ENCODE results near the gene NDUFS2. TPM values are rescaled to one million over a fixed set of nuclear protein-coding genes. Genes with fewer than 3 reads are reported as not detected.

NDUFS2 gene
- total and polyA plus RNA-seq, 10 of the 15 experiments (the other 5 are each of a cell fraction or from before 2014, with no cell fraction given), result 66.5 to 215 (median 148) TPM

GRCh38 chr1:161180639-161181038 is 21.5 kb upstream of the NDUFS2 start:
- no peak overlapping the region for H3K27ac ChIP-seq (ENCODE audit: control insufficient read depth, insufficient read depth)
- FAIRE-seq (no peak), DNase-seq (ENCODE audit: low read depth, low spot score) (no peak), ATAC-seq (no peak)
- ChIA-PET RAD21 (ENCODE audit: unreplicated experiment) (interaction anchor here (0.9 to 3.2 kb wide), 7 partner anchors 11 to 201 kb away, joined by 3 to 25 read pairs (median 5); partner anchors contain the start of genes ADAMTS4, PPOX and TOMM40L), POLR2A (interaction anchor here (0.6 to 0.7 kb wide), 2 partner anchors 45 to 80 kb away, joined by 3 to 4 read pairs; partner anchors contain the start of gene TOMM40L), SMC1A (ENCODE audit: uncharacterized antibody, unreplicated experiment) (interaction anchor here (1.2 to 5.6 kb wide), 8 partner anchors 11 to 201 kb away, joined by 3 to 50 read pairs (median 12); partner anchors contain the start of genes APOA2, NDUFS2, PPOX and TOMM40L), CTCF (interaction anchor here (0.8 to 5.6 kb wide), 16 partner anchors 13 to 206 kb away, joined by 3 to 74 read pairs (median 10); partner anchors contain the start of genes NDUFS2, PPOX and TOMM40L)
- H3K27me3 ChIP-seq (replicated peaks in 1 of 2; ENCODE audit: control insufficient read depth in 2 of 2, insufficient read depth in 2 of 2, low read length in 1 of 2), result no peaks in the 10 kb centered on the region
- H2AFZ ChIP-seq (ENCODE audit: control insufficient read depth, low read depth, low read length), result no peak overlapping the region
- H3K36me3 ChIP-seq (ENCODE audit: control insufficient read depth in 2 of 2, insufficient read depth in 2 of 2, low read length in 1 of 2), result peaks cover 0 to under 1% of the 10 kb centered on the region in 2 experiments; a peak in 1 of 4 replicates
- 5% methylated on average over 1 of the region's 1 CpG for WGBS (ENCODE audit: insufficient coverage, insufficient replicate concordance, low lambda C conversion rate, missing lambda C conversion rate)
- H3K9ac ChIP-seq (ENCODE audit: control insufficient read depth, insufficient read depth, low read length), result no peak overlapping the region
- TF ChIP-seq RAD21 (IDR thresholded peaks at IDR 0.05; ENCODE audit: insufficient read depth, low read depth, low read length) (peak; percentile 48; the same call in 1 of the 2 replicates), GABPA (IDR thresholded peaks at IDR 0.05; ENCODE audit: low read depth) (no peak), POLR2AphosphoS5 (IDR thresholded peaks at IDR 0.05; ENCODE audit: low read length) (no peak), SMC3 (IDR thresholded peaks at IDR 0.05; ENCODE audit: borderline replicate concordance, low read length) (peak; percentile 8; the same call in 1 of the 2 replicates)
- TF ChIP-seq, protein P1, sequence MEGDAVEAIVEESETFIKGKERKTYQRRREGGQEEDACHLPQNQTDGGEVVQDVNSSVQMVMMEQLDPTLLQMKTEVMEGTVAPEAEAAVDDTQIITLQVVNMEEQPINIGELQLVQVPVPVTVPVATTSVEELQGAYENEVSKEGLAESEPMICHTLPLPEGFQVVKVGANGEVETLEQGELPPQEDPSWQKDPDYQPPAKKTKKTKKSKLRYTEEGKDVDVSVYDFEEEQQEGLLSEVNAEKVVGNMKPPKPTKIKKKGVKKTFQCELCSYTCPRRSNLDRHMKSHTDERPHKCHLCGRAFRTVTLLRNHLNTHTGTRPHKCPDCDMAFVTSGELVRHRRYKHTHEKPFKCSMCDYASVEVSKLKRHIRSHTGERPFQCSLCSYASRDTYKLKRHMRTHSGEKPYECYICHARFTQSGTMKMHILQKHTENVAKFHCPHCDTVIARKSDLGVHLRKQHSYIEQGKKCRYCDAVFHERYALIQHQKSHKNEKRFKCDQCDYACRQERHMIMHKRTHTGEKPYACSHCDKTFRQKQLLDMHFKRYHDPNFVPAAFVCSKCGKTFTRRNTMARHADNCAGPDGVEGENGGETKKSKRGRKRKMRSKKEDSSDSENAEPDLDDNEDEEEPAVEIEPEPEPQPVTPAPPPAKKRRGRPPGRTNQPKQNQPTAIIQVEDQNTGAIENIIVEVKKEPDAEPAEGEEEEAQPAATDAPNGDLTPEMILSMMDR (IDR thresholded peaks at IDR 0.05 in 2 of 3, conservative IDR thresholded peaks at IDR 0.05 in 1 of 3; ENCODE audit: control insufficient read depth in 2 of 3, extremely low read depth in 1 of 3, insufficient read depth in 1 of 3, low read depth in 3 of 3, low read length in 3 of 3), result peak; percentile 22 to 38 (median 22); a peak in 4 of 6 replicates
- peaks cover 31% of the 10 kb centered on the region for H3K79me2 ChIP-seq (ENCODE audit: control insufficient read depth, insufficient read depth, low read length)
- peaks cover 47% of the 10 kb centered on the region for H3K4me1 ChIP-seq (ENCODE audit: control insufficient read depth, insufficient read depth, low read length)
- no peak overlapping the region for H3K4me2 ChIP-seq (ENCODE audit: control insufficient read depth, insufficient read depth)
- no peaks in the 10 kb centered on the region for H3K9me3 ChIP-seq (replicated peaks; ENCODE audit: control insufficient read depth, insufficient read depth, low read length)
- no peaks in the 10 kb centered on the region for H4K20me1 ChIP-seq (ENCODE audit: control insufficient read depth, insufficient read depth)
- no TSS peak for BruUV-seq (replicated peaks)
- intact Hi-C loops (cut with micrococcal nuclease; ENCODE audit: unreplicated experiment), result no loop called here
- no peak overlapping the region for H3K4me3 ChIP-seq
- in situ Hi-C loops (cut with MboI), result no loop called here
